ENCODE data around the gene SCO2.

DNA sequence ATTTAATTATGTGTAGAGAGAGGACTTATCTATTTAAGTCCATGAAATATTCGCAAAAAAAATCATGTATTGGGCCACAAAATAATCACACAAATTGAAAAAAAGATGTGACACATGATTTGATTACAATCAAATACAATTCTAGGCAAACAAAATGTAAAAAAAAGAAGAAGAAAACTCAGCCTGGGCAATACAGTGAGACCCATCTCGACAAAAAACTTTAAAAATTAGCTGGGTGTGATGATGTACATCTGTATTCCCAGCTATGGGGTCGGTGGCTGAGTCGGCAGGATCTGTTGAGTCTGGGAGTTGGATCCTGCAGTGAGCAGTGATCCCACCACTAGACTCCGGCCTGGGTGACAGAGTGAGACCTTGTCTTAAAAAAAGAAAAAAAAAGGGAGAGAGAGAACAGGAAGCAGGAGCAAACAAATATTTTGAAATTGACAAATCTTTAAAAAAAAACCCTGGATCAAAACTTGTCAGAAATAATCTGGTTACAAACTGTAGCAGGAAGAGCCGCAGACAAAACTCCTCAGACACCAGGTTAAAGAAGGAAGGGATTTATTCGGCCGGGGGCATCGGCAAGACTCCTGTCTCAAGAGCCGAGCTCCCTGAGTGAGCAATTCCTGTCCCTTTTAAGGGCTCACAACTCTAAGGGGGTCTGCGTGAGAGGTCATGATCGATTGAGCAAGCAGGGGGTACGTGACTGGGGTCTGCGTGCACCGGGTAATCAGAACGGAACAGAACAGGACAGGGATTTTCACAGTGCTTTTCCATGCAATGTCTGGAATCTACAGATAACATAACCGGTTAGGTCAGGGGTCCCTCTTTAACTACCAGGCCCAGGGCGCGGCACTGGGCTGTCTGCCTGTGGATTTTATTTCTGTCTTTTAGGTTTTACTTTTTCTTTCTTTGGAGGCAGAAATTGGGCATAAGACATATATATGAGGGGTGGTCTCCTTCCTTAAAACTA is 7.7 kb upstream of the SCO2 start:
- TF ChIP-seq, protein P1, sequence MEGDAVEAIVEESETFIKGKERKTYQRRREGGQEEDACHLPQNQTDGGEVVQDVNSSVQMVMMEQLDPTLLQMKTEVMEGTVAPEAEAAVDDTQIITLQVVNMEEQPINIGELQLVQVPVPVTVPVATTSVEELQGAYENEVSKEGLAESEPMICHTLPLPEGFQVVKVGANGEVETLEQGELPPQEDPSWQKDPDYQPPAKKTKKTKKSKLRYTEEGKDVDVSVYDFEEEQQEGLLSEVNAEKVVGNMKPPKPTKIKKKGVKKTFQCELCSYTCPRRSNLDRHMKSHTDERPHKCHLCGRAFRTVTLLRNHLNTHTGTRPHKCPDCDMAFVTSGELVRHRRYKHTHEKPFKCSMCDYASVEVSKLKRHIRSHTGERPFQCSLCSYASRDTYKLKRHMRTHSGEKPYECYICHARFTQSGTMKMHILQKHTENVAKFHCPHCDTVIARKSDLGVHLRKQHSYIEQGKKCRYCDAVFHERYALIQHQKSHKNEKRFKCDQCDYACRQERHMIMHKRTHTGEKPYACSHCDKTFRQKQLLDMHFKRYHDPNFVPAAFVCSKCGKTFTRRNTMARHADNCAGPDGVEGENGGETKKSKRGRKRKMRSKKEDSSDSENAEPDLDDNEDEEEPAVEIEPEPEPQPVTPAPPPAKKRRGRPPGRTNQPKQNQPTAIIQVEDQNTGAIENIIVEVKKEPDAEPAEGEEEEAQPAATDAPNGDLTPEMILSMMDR (IDR thresholded peaks at IDR 0.05): no peak
- TF ChIP-seq POLR2A (IDR thresholded peaks at IDR 0.05): no peak
